HG02623 (cell line): ENCODE results near the gene GPR162.

Source experiments
- ATAC-seq: cut with Tn5 transposase; IDR thresholded peaks from one replicate; pipeline ENCODE4 v1.9.1; 2021; ENCODE audit warnings: moderate library complexity; ENCODE audit not compliant: unreplicated experiment

The GPR162 gene

GRCh38 chr12:6786416-6787094 lies 35.1 kb upstream of the GPR162 start:
- ATAC-seq = no peak

- ATAC-seq = no peak
Measured at GRCh38 chr12:6787309-6787708, 34.3 kb upstream of the GPR162 start.

DNA sequence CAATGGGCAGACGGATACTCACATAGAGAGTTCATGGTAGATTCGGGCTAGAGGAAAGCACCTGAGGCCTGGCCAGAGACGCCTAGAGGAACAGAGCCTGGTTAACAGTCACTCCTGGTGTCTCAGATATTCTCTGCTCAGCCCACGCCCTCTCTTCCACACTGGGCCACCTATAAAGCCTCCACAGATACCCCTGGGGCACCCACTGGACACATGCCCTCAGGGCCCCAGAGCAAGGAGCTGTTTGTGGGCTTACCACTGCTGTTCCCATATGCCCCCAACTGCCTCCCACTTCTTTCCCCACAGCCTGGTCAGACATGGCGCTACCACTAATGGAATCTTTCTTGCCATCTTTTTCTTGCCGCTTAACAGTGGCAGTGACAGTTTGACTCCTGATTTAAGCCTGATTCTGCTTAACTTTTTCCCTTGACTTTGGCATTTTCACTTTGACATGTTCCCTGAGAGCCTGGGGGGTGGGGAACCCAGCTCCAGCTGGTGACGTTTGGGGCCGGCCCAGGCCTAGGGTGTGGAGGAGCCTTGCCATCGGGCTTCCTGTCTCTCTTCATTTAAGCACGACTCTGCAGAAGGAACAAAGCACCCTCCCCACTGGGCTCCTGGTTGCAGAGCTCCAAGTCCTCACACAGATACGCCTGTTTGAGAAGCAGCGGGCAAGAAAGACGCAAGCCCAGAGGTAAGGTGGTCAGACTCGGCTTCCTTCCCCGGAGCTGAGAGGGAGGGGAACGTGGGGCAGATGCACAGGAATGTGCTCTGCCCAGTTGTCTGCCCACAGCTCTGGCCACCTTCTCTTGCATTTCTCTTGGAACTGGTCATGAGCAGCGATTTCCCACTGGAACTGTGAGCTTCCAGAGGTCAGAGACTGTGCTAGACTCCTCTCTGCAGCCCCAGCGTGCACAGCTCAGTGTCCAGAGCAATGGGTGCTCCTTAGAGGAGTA lies 32.4 kb upstream of the GPR162 start, which contains the start of gene CD4:
CD4 (plus strand) TSS at position 557 of the 953 bp plus-strand sequence. CDS start 10,611 bp downstream, outside the sequence.
- ATAC-seq = no peak

GRCh38 chr12:6790496-6791150 lies 31.0 kb upstream of the GPR162 start:
- ATAC-seq = no peak

DNA sequence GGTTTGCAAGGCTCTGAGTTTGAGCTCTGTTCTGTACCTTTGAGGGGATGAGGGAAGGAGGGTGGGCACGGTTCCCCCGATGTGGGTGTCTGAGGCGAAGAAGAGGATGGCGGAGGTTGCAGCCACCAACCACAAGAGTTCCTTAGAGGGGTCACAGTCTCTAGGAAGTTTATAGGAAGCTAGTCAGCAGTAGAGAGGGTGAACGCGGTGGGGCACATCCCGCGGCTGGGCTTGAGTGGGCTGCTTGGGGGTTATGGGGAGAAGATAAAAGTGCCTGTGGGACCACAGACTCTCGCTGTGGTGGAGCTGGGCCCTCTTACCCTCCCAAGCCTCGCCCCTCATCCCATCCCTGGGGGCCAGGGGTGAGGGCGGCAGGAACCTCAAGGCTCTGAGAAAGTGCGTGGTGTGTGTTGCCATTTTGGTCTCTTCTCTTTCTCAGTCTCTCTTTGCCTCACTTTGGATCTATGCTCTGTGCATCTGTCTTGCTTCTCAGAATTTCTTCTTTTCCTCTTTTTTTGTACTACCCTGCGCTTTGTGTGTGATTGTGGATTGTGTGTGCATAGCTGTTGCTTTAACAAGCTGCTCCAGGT lies 29.6 kb upstream of the GPR162 start:
- ATAC-seq = no peak

GRCh38 chr12:6792522-6793201 lies 29.0 kb upstream of the GPR162 start:
- no peak for ATAC-seq

DNA sequence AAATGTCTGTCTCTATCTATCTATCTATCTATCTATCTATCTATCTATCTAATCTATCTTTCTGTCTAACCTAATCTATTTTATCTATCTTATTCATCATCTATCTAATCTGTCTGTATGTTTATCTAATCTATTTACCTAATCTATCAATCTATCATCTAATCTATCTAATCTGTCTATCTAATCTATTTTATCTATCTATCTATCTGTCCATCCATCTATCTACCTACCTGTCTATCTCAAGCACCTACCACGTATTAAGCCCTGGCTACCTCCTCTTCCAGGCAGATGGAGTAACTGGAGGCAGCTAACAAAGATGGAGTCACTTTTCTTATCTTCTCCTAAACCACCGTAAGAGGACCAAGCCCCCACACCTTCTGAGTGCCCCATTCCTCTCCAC lies 26.5 kb upstream of the GPR162 start:
- ATAC-seq = no peak

GRCh38 chr12:6796576-6796975 lies 25.0 kb upstream of the GPR162 start:
- no peak for ATAC-seq

- no peak for ATAC-seq
Measured at GRCh38 chr12:6799147-6799546, 22.5 kb upstream of the GPR162 start.

GRCh38 chr12:6807170-6807569 lies 14.5 kb upstream of the GPR162 start:
- ATAC-seq = no peak

DNA sequence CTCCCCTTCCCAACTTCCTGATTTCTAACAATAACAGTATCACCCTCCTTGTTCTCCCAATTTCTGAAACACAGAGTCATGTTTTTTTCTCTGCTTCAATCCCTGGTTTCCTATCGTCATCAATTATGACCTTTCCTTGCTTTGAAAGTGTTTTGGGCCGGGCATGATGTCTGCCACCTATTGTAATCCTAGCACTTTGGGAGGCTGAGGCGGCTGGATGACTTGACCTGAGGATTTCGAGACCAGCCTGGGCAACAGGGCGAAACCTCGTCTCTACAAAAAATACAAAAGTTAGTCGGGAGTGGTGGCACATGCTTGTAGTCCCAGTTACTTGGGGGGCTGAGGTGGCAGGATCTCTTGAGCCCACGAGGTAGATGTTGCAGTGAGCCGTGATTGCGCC lies 12.6 kb upstream of the GPR162 start:
- no peak for ATAC-seq

- ATAC-seq = no peak
Measured at GRCh38 chr12:6810758-6811157, 10.9 kb upstream of the GPR162 start.

DNA sequence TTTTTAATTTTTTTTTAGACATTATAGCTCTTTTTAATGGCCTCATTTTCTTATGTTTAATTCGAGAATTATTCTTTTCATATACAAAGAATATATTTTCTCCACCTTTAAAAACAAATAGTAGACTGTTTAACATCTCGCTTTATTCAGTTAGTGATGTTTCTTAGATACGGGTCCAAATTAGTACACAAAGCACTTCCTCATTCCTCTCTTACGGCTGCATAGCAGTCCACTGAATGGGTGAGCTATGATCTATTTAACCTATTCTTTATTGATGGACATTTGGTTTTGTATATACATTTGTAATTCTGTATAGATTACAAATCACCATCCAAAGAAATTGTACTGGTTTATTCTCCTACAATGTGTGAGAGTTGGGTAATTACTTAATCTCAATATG lies 8.3 kb upstream of the GPR162 start:
- ATAC-seq = no peak

GRCh38 chr12:6816598-6816997 lies 5.0 kb upstream of the GPR162 start:
- no peak for ATAC-seq

DNA sequence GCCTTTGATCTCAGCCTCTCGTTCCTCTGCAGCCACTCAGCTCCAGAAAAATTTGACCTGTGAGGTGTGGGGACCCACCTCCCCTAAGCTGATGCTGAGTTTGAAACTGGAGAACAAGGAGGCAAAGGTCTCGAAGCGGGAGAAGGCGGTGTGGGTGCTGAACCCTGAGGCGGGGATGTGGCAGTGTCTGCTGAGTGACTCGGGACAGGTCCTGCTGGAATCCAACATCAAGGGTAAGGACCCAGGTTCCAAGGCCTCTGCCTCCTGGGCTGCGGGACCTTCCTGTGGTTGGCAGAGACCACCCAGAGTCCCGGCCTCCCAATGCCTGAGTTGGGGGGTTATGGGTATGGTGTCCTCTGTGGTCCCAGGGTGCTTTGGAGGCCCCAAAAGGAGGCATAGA lies 4.5 kb upstream of the GPR162 start:
- no peak for ATAC-seq

- no peak for ATAC-seq
Measured at GRCh38 chr12:6817662-6818157, 3.9 kb upstream of the GPR162 start.

DNA sequence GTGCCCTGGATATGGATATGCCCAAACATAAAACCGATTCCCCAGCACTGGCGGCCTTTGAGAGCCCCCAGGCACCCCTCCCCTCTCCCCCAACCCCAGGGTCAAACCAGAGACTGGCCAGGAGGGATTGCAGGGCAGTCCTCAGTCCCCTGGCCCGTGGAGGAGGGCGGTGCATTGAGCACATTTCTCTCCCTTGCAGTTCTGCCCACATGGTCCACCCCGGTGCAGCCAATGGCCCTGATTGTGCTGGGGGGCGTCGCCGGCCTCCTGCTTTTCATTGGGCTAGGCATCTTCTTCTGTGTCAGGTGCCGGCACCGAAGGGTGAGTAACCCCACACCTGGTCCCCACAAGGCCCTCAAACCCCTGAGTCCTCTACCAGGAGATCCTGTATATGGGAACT lies 3.4 kb upstream of the GPR162 start:
- no peak for ATAC-seq

- ATAC-seq = no peak
Measured at GRCh38 chr12:6818645-6819044, 3.0 kb upstream of the GPR162 start.

DNA sequence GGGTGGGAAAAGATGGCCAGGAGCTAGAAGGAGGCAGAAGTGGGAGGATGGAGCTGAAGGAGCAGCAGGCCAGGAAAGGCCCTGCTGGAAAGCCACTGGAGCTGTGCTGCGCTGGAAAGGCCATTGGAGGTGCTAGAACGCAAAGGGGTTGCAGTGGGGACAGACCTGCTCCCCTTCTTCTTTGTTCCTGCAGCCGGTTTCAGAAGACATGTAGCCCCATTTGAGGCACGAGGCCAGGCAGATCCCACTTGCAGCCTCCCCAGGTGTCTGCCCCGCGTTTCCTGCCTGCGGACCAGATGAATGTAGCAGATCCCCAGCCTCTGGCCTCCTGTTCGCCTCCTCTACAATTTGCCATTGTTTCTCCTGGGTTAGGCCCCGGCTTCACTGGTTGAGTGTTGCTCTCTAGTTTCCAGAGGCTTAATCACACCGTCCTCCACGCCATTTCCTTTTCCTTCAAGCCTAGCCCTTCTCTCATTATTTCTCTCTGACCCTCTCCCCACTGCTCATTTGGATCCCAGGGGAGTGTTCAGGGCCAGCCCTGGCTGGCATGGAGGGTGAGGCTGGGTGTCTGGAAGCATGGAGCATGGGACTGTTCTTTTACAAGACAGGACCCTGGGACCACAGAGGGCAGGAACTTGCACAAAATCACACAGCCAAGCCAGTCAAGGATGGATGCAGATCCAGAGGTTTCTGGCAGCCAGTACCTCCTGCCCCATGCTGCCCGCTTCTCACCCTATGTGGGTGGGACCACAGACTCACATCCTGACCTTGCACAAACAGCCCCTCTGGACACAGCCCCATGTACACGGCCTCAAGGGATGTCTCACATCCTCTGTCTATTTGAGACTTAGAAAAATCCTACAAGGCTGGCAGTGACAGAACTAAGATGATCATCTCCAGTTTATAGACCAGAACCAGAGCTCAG lies 2.3 kb upstream of the GPR162 start:
- ATAC-seq = no peak
